Adrenal gland (tissue), 12 donors: ENCODE results near the gene ABTB2. TPM values are rescaled to one million over a fixed set of nuclear protein-coding genes. Genes with fewer than 3 reads are reported as not detected.

Experiments
- DNase-seq, 7 donors: peaks; one replicate each; pipeline ENCODE4 v3.0.0-alpha.2; 2019 to 2020
- H3K27ac ChIP-seq, 5 donors: fragments of 200-600 bp; sonication (generic) in 4 of 5; 1 replicate in 3 of 5; 2 replicates in 2 of 5; pipeline versions ENCODE4 v1.5.1 to v1.8.0; 2016 to 2020; ENCODE audit warnings: mild to moderate bottlenecking in 1 of 5
- H3K27me3 ChIP-seq: fragments of 200-600 bp; 2 replicates; pipeline ENCODE4 v1.8.0; 2021
- H3K36me3 ChIP-seq, 2 donors: fragments of 200-600 bp; replicated peaks in 1 of 2; 1 replicate in 1 of 2; 2 replicates in 1 of 2; pipeline versions ENCODE4 v1.5.1 to v1.8.0; 2018 to 2022
- H3K4me1 ChIP-seq, 2 donors: fragments of 200-600 bp; replicated peaks in 1 of 2; 1 replicate in 1 of 2; 2 replicates in 1 of 2; pipeline versions ENCODE4 v1.5.1 to v1.8.0; 2018 to 2021
- H3K4me3 ChIP-seq, 4 donors: fragments of 200-600 bp; sonication (generic) in 3 of 4; one replicate each; pipeline ENCODE4 v1.5.1; 2016 to 2018
- H3K9me3 ChIP-seq, 3 donors: fragments of 200-600 bp; sonication (generic) in 1 of 3; replicated peaks in 1 of 3; 1 replicate in 2 of 3; 2 replicates in 1 of 3; pipeline versions ENCODE4 v1.5.1 to v1.8.0; 2016 to 2021
- CTCF ChIP-seq, 6 experiments: fragments of 450-650 bp in 4 of 6; fragments of 200-600 bp in 2 of 6; sonication (generic) in 1 of 6; IDR thresholded peaks; 1 replicate in 5 of 6; 2 replicates in 1 of 6; pipeline versions ENCODE4 v1.5.1 to v1.8.0; 2016 to 2021; ENCODE audit warnings: antibody characterized with exemption in 6 of 6, mild to moderate bottlenecking in 2 of 6, moderate library complexity in 1 of 6
- POLR2A ChIP-seq, 2 donors: fragments of 450-650 bp; IDR thresholded peaks; one replicate each; pipeline ENCODE4 v1.6.1; 2017; ENCODE audit warnings: antibody characterized with exemption in 2 of 2, mild to moderate bottlenecking in 2 of 2, moderate library complexity in 1 of 2
- WGBS, 4 donors: extraction: QIAGEN DNeasy Blood & Tissue Kit in 2 of 4; methylation state at CpG; one replicate each; pipeline versions ENCODE4 v1.1.5 to v1.1.7; 2013 to 2017; 5-methylcytosine and 5-hydroxymethylcytosine counted together
- intact Hi-C, 2 donors: fragments of 100-400 bp; cut with DNase I; formaldehyde crosslinking; loops; one replicate each; pipeline versions ENCODE4 v1.14.1 to v1.15.0; 2022 to 2023
- polyA plus RNA-seq, 3 donors: library from polyadenylated mRNA; stranded (reverse); fragments of 200-250 nt in 2 of 3; fragments of 350-450 nt in 1 of 3; fragmentation: Illumina TruSeq in 1 of 3; extraction: RNeasy Lipid Tissue Mini Kit (QIAGEN cat#74804) in 1 of 3; gene quantifications; one replicate each; pipeline ENCODE4 v1.2.3, GENCODE V29; 2013 to 2014
- total RNA-seq, 9 donors: library from RNA; depleted of rRNA in 4 of 9; stranded (reverse); fragments of >200 nt in 4 of 9; fragments of 120-200 nt in 1 of 9; fragmentation: NEBNext Ultra II Directional in 1 of 9; extraction: Animal tissue kit (Norgen Biotek cat#: 25700) in 1 of 9; gene quantifications; one replicate each; pipeline versions ENCODE4 v1.1.0 to v1.2.4, GENCODE V29; 2013 to 2023
- donor health status: healthy with polysubstance abuse.
- donor health status: Bipolar disorder and iron deficiency.
- donor health status: DM: yes; HTN: yes; CAD: no.
- donor health status: DM: no; HTN: no; CAD: no.
- donor health status: DM: no; HTN: no; CAD: no.
- donor health status: DM: yes; HTN: yes; CAD: no.

ABTB2 gene
- total and polyA plus RNA-seq, 12 donors, result 1.9 to 32.3 (median 6.1) TPM

GRCh38 chr11:34344410-34344767 is 13.4 kb downstream of the ABTB2 start:
- no peak for TF ChIP-seq POLR2A (IDR thresholded peaks at IDR 0.05)
- no peak for TF ChIP-seq CTCF (IDR thresholded peaks at IDR 0.05)
- Histone ChIP-seq H3K27me3 (no peaks in the 10 kb centered on the region), H3K9me3 (no peaks in the 10 kb centered on the region), H3K27ac (no peak overlapping the region), H3K4me3 (no peak overlapping the region), H3K36me3 (no peaks in the 10 kb centered on the region), H3K4me1 (peaks cover 14 to 43% of the 10 kb centered on the region in 2 donors)
- DNase-seq, result no peak
- intact Hi-C loops, result no loop called here
- 80 to 90% (median 86%) methylated on average over 6 of the region's 6 CpGs for WGBS, 4 donors

GRCh38 chr11:34343686-34344085 is 14.1 kb downstream of the ABTB2 start:
- no peaks in the 10 kb centered on the region for H3K9me3 ChIP-seq
- no peak for DNase-seq
- H3K27ac ChIP-seq, result no peak overlapping the region
- WGBS, 4 donors, result 91 to 98% (median 94%) methylated on average over 6 of the region's 6 CpGs
- no peak overlapping the region for H3K4me3 ChIP-seq
- intact Hi-C loops, result no loop called here
- H3K27me3 ChIP-seq, result no peaks in the 10 kb centered on the region
- TF ChIP-seq POLR2A (IDR thresholded peaks at IDR 0.05), result no peak
- no peak for TF ChIP-seq CTCF (IDR thresholded peaks at IDR 0.05)
- peaks cover 14 to 43% of the 10 kb centered on the region in 2 donors for H3K4me1 ChIP-seq
- no peaks in the 10 kb centered on the region for H3K36me3 ChIP-seq

- peaks cover 14 to 43% of the 10 kb centered on the region in 2 donors for H3K4me1 ChIP-seq
- no peaks in the 10 kb centered on the region for H3K36me3 ChIP-seq
- H3K27ac ChIP-seq, result no peak overlapping the region
- H3K4me3 ChIP-seq, result no peak overlapping the region
- intact Hi-C loops, result no loop called here
- H3K27me3 ChIP-seq, result no peaks in the 10 kb centered on the region
- DNase-seq, result no peak
- WGBS, 4 donors, result 97 to 100% (median 99%) methylated on average over 3 of the region's 3 CpGs
- H3K9me3 ChIP-seq, result no peaks in the 10 kb centered on the region
- TF ChIP-seq CTCF (IDR thresholded peaks at IDR 0.05), result no peak
These were observed 14.7 kb downstream of the ABTB2 start for GRCh38 chr11:34343153-34343552.

GRCh38 chr11:34341931-34342533 is 15.8 kb downstream of the ABTB2 start:
- no peak for DNase-seq
- no peaks in the 10 kb centered on the region for H3K27me3 ChIP-seq
- no peak for TF ChIP-seq CTCF (IDR thresholded peaks at IDR 0.05)
- TF ChIP-seq POLR2A (IDR thresholded peaks at IDR 0.05), result no peak
- 52 to 66% (median 63%) methylated on average over 6 of the region's 6 CpGs for WGBS, 4 donors
- no peak overlapping the region for H3K4me3 ChIP-seq
- H3K36me3 ChIP-seq, result no peaks in the 10 kb centered on the region
- peaks cover 14 to 36% of the 10 kb centered on the region in 2 donors for H3K4me1 ChIP-seq
- H3K27ac ChIP-seq, result peak overlapping the region in 1 of 5 donors; percentile 24
- intact Hi-C loops, result no loop called here
- H3K9me3 ChIP-seq, result no peaks in the 10 kb centered on the region
